ENCODE results near the gene CHADL.

Gene CHADL

GRCh38 chr22:41217553-41218157 is 23.1 kb downstream of the CHADL start:
- Histone ChIP-seq H3K4me3 (ENCODE audit: low read depth, low read length) (no peak overlapping the region), H3K27ac (peak overlapping the region; percentile 60), H3K4me2 (ENCODE audit: low read length) (no peak overlapping the region), H3K4me1 (no peaks in the 10 kb centered on the region), H3K9me3 (ENCODE audit: control insufficient read depth, low read length) (no peaks in the 10 kb centered on the region), H3K36me3 (ENCODE audit: control insufficient read depth, insufficient read depth, low read length) (no peaks in the 10 kb centered on the region), H2AFZ (no peak overlapping the region), H3K9ac (no peak overlapping the region), H3K79me2 (no peaks in the 10 kb centered on the region), H3K27me3 (ENCODE audit: control insufficient read depth, insufficient read depth, low read length) (no peaks in the 10 kb centered on the region)
- no peak for TF ChIP-seq CTCF (IDR thresholded peaks at IDR 0.05)

- no peak overlapping the region for H3K4me2 ChIP-seq (ENCODE audit: low read length)
- no peaks in the 10 kb centered on the region for H3K9me3 ChIP-seq (ENCODE audit: control insufficient read depth, low read length)
- no peak overlapping the region for H3K4me3 ChIP-seq (ENCODE audit: low read depth, low read length)
- H3K27me3 ChIP-seq (ENCODE audit: control insufficient read depth, insufficient read depth, low read length): no peaks in the 10 kb centered on the region
- no peak for TF ChIP-seq CTCF (IDR thresholded peaks at IDR 0.05)
- H3K79me2 ChIP-seq: no peaks in the 10 kb centered on the region
- no peaks in the 10 kb centered on the region for H3K4me1 ChIP-seq
- H2AFZ ChIP-seq: no peak overlapping the region
- no peaks in the 10 kb centered on the region for H3K36me3 ChIP-seq (ENCODE audit: control insufficient read depth, insufficient read depth, low read length)
- H3K27ac ChIP-seq: peak overlapping the region; percentile 60
- no peak overlapping the region for H3K9ac ChIP-seq
Observed at GRCh38 chr22:41216984-41217383, 23.7 kb downstream of the CHADL start.

GRCh38 chr22:41215926-41216325 is 24.8 kb downstream of the CHADL start:
- Histone ChIP-seq H3K9ac (no peak overlapping the region), H3K79me2 (no peaks in the 10 kb centered on the region), H2AFZ (no peak overlapping the region), H3K9me3 (ENCODE audit: control insufficient read depth, low read length) (no peaks in the 10 kb centered on the region), H3K36me3 (ENCODE audit: control insufficient read depth, insufficient read depth, low read length) (no peaks in the 10 kb centered on the region), H3K4me3 (ENCODE audit: low read depth, low read length) (no peak overlapping the region), H3K4me2 (ENCODE audit: low read length) (no peak overlapping the region), H3K4me1 (no peaks in the 10 kb centered on the region), H3K27ac (no peak overlapping the region), H3K27me3 (ENCODE audit: control insufficient read depth, insufficient read depth, low read length) (no peaks in the 10 kb centered on the region)
- no peak for TF ChIP-seq CTCF (IDR thresholded peaks at IDR 0.05)

- TF ChIP-seq CTCF (IDR thresholded peaks at IDR 0.05): no peak
- H3K4me2 ChIP-seq (ENCODE audit: low read length): no peak overlapping the region
Observed at GRCh38 chr22:41215409-41215808, 25.3 kb downstream of the CHADL start.

GRCh38 chr22:41206719-41207118 is 34.0 kb downstream of the CHADL start:
- no peak overlapping the region for H2AFZ ChIP-seq

More at GRCh38 chr22:41215409-41215808, 25.3 kb downstream of the CHADL start:
- Histone ChIP-seq H3K79me2 (no peaks in the 10 kb centered on the region), H3K36me3 (ENCODE audit: control insufficient read depth, insufficient read depth, low read length) (no peaks in the 10 kb centered on the region), H3K9ac (no peak overlapping the region), H3K27me3 (ENCODE audit: control insufficient read depth, insufficient read depth, low read length) (no peaks in the 10 kb centered on the region), H3K4me1 (no peaks in the 10 kb centered on the region), H2AFZ (no peak overlapping the region), H3K4me3 (ENCODE audit: low read depth, low read length) (no peak overlapping the region), H3K9me3 (ENCODE audit: control insufficient read depth, low read length) (no peaks in the 10 kb centered on the region), H3K27ac (no peak overlapping the region)

More at GRCh38 chr22:41206719-41207118, 34.0 kb downstream of the CHADL start:
- Histone ChIP-seq H3K9ac (no peak overlapping the region), H3K4me1 (no peaks in the 10 kb centered on the region), H3K36me3 (ENCODE audit: control insufficient read depth, insufficient read depth, low read length) (no peaks in the 10 kb centered on the region), H3K9me3 (ENCODE audit: control insufficient read depth, low read length) (no peaks in the 10 kb centered on the region), H3K27ac (no peak overlapping the region), H3K79me2 (no peaks in the 10 kb centered on the region), H3K4me3 (ENCODE audit: low read depth, low read length) (no peak overlapping the region), H3K27me3 (ENCODE audit: control insufficient read depth, insufficient read depth, low read length) (no peaks in the 10 kb centered on the region), H3K4me2 (ENCODE audit: low read length) (no peak overlapping the region)
- no peak for TF ChIP-seq CTCF (IDR thresholded peaks at IDR 0.05)
